ENCODE measurements around the gene TPRG1. TPM values are rescaled to one million over a fixed set of nuclear protein-coding genes. Genes with fewer than 3 reads are reported as not detected.

TPRG1 gene
- total RNA-seq, 2 experiments from 2014 or later = 2.1 to 2.9 TPM

DNA sequence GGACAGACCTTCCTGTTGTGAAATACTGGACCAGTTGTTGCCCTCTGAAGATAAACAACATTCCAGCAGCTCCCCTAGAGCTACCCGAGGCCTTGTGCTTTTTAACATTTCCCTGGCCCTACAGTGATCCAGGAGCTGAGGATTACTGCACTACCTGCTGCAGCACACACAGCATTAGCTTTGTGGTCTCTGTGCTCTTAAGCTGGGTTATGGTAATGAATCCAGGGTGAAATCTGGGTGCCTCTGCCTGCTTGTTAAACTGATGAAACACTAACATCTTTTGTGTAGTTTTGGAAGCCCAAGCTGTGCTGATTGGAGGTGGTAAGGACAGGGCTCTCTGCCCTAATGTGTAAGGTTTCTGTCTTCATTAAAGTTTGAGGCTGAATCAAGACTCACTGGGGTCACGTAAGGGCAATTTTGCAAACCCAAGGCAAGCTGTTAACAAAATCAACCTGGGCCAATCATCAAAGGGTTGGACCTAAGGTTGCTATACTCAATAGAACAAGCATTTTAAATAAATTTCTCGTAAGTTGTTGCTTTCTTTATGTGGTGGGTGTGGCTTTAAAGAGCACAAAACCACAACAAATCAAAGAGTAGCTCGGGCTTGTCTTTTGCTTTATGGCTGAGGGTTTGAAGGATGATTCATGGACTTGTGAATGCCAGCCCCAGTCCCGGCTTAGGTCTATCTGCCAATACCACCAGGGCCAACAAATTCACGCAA lies 183.9 kb downstream of the TPRG1 start:
- no peaks in the 10 kb centered on the region for H3K36me3 ChIP-seq (ENCODE audit: insufficient read depth, low read length)
- H3K9me3 ChIP-seq (ENCODE audit: control insufficient read depth in 1 of 2, insufficient read depth in 1 of 2, low read length in 2 of 2) = no peaks in the 10 kb centered on the region
- peaks cover 19% of the 10 kb centered on the region for H3K4me1 ChIP-seq (ENCODE audit: insufficient read depth, low read length)
- DNase-seq (peak; percentile 14 to 80 (median 38)), ATAC-seq (ENCODE audit: poor library complexity) (peak; percentile 83)
- H3K36me3 Mint-ChIP-seq (ENCODE audit: low read depth) = no peaks in the 10 kb centered on the region
- TF ChIP-seq, protein P1, sequence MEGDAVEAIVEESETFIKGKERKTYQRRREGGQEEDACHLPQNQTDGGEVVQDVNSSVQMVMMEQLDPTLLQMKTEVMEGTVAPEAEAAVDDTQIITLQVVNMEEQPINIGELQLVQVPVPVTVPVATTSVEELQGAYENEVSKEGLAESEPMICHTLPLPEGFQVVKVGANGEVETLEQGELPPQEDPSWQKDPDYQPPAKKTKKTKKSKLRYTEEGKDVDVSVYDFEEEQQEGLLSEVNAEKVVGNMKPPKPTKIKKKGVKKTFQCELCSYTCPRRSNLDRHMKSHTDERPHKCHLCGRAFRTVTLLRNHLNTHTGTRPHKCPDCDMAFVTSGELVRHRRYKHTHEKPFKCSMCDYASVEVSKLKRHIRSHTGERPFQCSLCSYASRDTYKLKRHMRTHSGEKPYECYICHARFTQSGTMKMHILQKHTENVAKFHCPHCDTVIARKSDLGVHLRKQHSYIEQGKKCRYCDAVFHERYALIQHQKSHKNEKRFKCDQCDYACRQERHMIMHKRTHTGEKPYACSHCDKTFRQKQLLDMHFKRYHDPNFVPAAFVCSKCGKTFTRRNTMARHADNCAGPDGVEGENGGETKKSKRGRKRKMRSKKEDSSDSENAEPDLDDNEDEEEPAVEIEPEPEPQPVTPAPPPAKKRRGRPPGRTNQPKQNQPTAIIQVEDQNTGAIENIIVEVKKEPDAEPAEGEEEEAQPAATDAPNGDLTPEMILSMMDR (IDR thresholded peaks at IDR 0.05) = no peak
- intact Hi-C loops (cut with DNase I, micrococcal nuclease) = loop anchor here (1.0 to 5.0 kb wide), 3 partner anchors 31 to 78 kb away; no protein-coding TSS in a partner anchor
- ChIA-PET CTCF (interaction anchor here (0.9 to 2.0 kb wide), 5 partner anchors 22 to 1615 kb away, joined by 3 to 12 read pairs (median 5); no protein-coding TSS in a partner anchor), POLR2A (interaction anchor here (1.0 to 3.9 kb wide), 11 partner anchors 9 to 83 kb away, joined by 3 to 32 read pairs (median 5); no protein-coding TSS in a partner anchor)
- H3K4me3 ChIP-seq (ENCODE audit: low read length) = peak overlapping the region; percentile 8
- H3K9me3 Mint-ChIP-seq = no peaks in the 10 kb centered on the region
- H3K27me3 ChIP-seq (ENCODE audit: control insufficient read depth in 1 of 2, insufficient read depth in 2 of 2, low read length in 2 of 2) = no peaks in the 10 kb centered on the region
- peaks cover 48% of the 10 kb centered on the region for H3K4me1 Mint-ChIP-seq (ENCODE audit: low read depth)
- peak overlapping the region; percentile 52 for H3K4me3 Mint-ChIP-seq
- peak overlapping the region; percentile 13 to 48 for H3K27ac ChIP-seq (ENCODE audit: low read depth in 1 of 2, low read length in 2 of 2)
- H3K27ac Mint-ChIP-seq = peak overlapping the region; percentile 90
- H3K27me3 Mint-ChIP-seq = no peaks in the 10 kb centered on the region

GRCh38 chr3:189360291-189360690 lies 188.5 kb downstream of the TPRG1 start:
- no peak for DNase-seq
- no peaks in the 10 kb centered on the region for H3K9me3 Mint-ChIP-seq
- no peaks in the 10 kb centered on the region for H3K36me3 ChIP-seq (ENCODE audit: insufficient read depth, low read length)
- H3K27ac Mint-ChIP-seq = no peak overlapping the region
- no peak overlapping the region for H3K4me3 ChIP-seq (ENCODE audit: low read length)
- no peaks in the 10 kb centered on the region for H3K27me3 Mint-ChIP-seq
- POLR2A ChIA-PET = no interaction called here
- intact Hi-C loops (cut with DNase I, micrococcal nuclease) = loop anchor here in 1 of 2 experiments (5.0 kb wide), 1 partner anchor 33 kb away; no protein-coding TSS in a partner anchor
- no peaks in the 10 kb centered on the region for H3K36me3 Mint-ChIP-seq (ENCODE audit: low read depth)
- no peaks in the 10 kb centered on the region for H3K27me3 ChIP-seq (ENCODE audit: control insufficient read depth in 1 of 2, insufficient read depth in 2 of 2, low read length in 2 of 2)
- TF ChIP-seq, protein P1 (IDR thresholded peaks at IDR 0.05) = no peak
- H3K27ac ChIP-seq (ENCODE audit: low read depth in 1 of 2, low read length in 2 of 2) = no peak overlapping the region
- H3K4me1 Mint-ChIP-seq (ENCODE audit: low read depth) = peaks cover 34% of the 10 kb centered on the region
- CTCF ChIA-PET = no interaction called here
- H3K9me3 ChIP-seq (ENCODE audit: control insufficient read depth in 1 of 2, insufficient read depth in 1 of 2, low read length in 2 of 2) = peaks cover 0 to 4% of the 10 kb centered on the region in 2 experiments
- no peak overlapping the region for H3K4me3 Mint-ChIP-seq
- peaks cover 8% of the 10 kb centered on the region for H3K4me1 ChIP-seq (ENCODE audit: insufficient read depth, low read length)
- no peak for ATAC-seq (ENCODE audit: poor library complexity)

GRCh38 chr3:189361103-189361835 lies 189.5 kb downstream of the TPRG1 start:
- no peaks in the 10 kb centered on the region for H3K4me1 ChIP-seq (ENCODE audit: insufficient read depth, low read length)
- H3K9me3 ChIP-seq (ENCODE audit: control insufficient read depth in 1 of 2, insufficient read depth in 1 of 2, low read length in 2 of 2) = peaks cover 0 to 4% of the 10 kb centered on the region in 2 experiments
- ATAC-seq (ENCODE audit: poor library complexity) (no peak), DNase-seq (no peak)
- H3K36me3 ChIP-seq (ENCODE audit: insufficient read depth, low read length) = no peaks in the 10 kb centered on the region
- no peaks in the 10 kb centered on the region for H3K27me3 ChIP-seq (ENCODE audit: control insufficient read depth in 1 of 2, insufficient read depth in 2 of 2, low read length in 2 of 2)
- no peak overlapping the region for H3K4me3 Mint-ChIP-seq
- no peak overlapping the region for H3K27ac Mint-ChIP-seq
- TF ChIP-seq, protein P1 (IDR thresholded peaks at IDR 0.05) = no peak
- intact Hi-C loops (cut with DNase I, micrococcal nuclease) = loop anchor here in 1 of 2 experiments (5.0 kb wide), 1 partner anchor 34 kb away; no protein-coding TSS in a partner anchor
- ChIA-PET POLR2A (no interaction called here), CTCF (no interaction called here)
- no peak overlapping the region for H3K27ac ChIP-seq (ENCODE audit: low read depth in 1 of 2, low read length in 2 of 2)
- H3K27me3 Mint-ChIP-seq = no peaks in the 10 kb centered on the region
- no peak overlapping the region for H3K4me3 ChIP-seq (ENCODE audit: low read length)
- no peaks in the 10 kb centered on the region for H3K9me3 Mint-ChIP-seq
- H3K4me1 Mint-ChIP-seq (ENCODE audit: low read depth) = peaks cover 24% of the 10 kb centered on the region
- H3K36me3 Mint-ChIP-seq (ENCODE audit: low read depth) = no peaks in the 10 kb centered on the region
